Neural cell (in vitro differentiated cells): ENCODE results near the gene UBAC2.

Experiments
- EP300 ChIP-seq: fragments of 450-650 bp; conservative IDR thresholded peaks from 2 replicates; pipeline ENCODE4 v1.6.1; 2014; ENCODE audit warnings: antibody characterized with exemption, mild to moderate bottlenecking, moderate library complexity; ENCODE audit not compliant: poor library complexity, severe bottlenecking
- EZH2 ChIP-seq: fragments of 200-600, 300-800 bp; shearing (Covaris generic), sonication (generic); IDR thresholded peaks from 2 replicates; pipeline ENCODE4 v1.6.1; 2014; ENCODE audit warnings: antibody characterized with exemption, low read length, borderline replicate concordance, mild to moderate bottlenecking; ENCODE audit not compliant: insufficient read depth, poor library complexity, severe bottlenecking
- MXI1 ChIP-seq: fragments of 450-650 bp; conservative IDR thresholded peaks from 2 replicates; pipeline ENCODE4 v1.6.1; 2014; ENCODE audit warnings: antibody characterized with exemption, mild to moderate bottlenecking; ENCODE audit not compliant: poor library complexity, severe bottlenecking
- POLR2AphosphoS5 ChIP-seq: IDR thresholded peaks from 2 replicates; pipeline ENCODE4 v1.6.1; 2012
- RAD21 ChIP-seq: fragments of 450-650 bp; conservative IDR thresholded peaks from 2 replicates; pipeline ENCODE4 v1.6.1; 2014; ENCODE audit warnings: antibody characterized with exemption, mild to moderate bottlenecking, moderate library complexity
- SMC3 ChIP-seq: fragments of 450-650 bp; conservative IDR thresholded peaks from 2 replicates; pipeline ENCODE4 v1.6.1; 2014; ENCODE audit warnings: antibody characterized with exemption, mild to moderate bottlenecking, moderate library complexity; ENCODE audit not compliant: poor library complexity
- TAF1 ChIP-seq: IDR thresholded peaks from 2 replicates; pipeline ENCODE4 v1.6.1; 2012; ENCODE audit warnings: low read depth
- TF ChIP-seq, protein P1 (sequence below): fragments of 450-650 bp; IDR thresholded peaks from 2 replicates; pipeline ENCODE4 v1.5.1; 2014; ENCODE audit warnings: antibody characterized with exemption, mild to moderate bottlenecking, moderate library complexity; ENCODE audit not compliant: poor library complexity, severe bottlenecking
- TF ChIP-seq, protein P2 (sequence below): IDR thresholded peaks from 2 replicates; pipeline ENCODE4 v1.6.1; 2012; ENCODE audit warnings: borderline replicate concordance

DNA sequence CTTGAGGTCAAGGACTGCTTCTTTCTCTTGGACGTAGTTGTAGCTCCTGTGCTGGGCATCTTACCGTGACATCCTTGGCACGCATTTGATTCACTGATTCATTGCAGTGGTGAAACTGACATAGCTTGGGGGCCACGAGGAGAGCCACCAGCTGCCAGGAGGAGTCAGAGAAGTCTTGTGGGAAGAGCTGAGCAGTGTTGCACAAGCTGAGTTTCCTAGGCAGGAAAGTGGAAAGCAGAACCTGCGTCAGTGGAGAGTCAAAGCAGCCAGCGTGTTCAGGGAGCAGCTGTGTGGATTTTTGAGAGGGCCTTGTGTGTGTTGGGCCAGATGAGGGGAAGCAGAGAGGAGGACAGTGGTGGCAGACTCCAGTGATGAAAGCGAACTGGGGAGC lies 111.8 kb downstream of the UBAC2 start:
- no peak for TF ChIP-seq POLR2AphosphoS5
- TF ChIP-seq, protein P1, sequence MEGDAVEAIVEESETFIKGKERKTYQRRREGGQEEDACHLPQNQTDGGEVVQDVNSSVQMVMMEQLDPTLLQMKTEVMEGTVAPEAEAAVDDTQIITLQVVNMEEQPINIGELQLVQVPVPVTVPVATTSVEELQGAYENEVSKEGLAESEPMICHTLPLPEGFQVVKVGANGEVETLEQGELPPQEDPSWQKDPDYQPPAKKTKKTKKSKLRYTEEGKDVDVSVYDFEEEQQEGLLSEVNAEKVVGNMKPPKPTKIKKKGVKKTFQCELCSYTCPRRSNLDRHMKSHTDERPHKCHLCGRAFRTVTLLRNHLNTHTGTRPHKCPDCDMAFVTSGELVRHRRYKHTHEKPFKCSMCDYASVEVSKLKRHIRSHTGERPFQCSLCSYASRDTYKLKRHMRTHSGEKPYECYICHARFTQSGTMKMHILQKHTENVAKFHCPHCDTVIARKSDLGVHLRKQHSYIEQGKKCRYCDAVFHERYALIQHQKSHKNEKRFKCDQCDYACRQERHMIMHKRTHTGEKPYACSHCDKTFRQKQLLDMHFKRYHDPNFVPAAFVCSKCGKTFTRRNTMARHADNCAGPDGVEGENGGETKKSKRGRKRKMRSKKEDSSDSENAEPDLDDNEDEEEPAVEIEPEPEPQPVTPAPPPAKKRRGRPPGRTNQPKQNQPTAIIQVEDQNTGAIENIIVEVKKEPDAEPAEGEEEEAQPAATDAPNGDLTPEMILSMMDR = no peak
- no peak for TF ChIP-seq EZH2
- TF ChIP-seq, protein P2, sequence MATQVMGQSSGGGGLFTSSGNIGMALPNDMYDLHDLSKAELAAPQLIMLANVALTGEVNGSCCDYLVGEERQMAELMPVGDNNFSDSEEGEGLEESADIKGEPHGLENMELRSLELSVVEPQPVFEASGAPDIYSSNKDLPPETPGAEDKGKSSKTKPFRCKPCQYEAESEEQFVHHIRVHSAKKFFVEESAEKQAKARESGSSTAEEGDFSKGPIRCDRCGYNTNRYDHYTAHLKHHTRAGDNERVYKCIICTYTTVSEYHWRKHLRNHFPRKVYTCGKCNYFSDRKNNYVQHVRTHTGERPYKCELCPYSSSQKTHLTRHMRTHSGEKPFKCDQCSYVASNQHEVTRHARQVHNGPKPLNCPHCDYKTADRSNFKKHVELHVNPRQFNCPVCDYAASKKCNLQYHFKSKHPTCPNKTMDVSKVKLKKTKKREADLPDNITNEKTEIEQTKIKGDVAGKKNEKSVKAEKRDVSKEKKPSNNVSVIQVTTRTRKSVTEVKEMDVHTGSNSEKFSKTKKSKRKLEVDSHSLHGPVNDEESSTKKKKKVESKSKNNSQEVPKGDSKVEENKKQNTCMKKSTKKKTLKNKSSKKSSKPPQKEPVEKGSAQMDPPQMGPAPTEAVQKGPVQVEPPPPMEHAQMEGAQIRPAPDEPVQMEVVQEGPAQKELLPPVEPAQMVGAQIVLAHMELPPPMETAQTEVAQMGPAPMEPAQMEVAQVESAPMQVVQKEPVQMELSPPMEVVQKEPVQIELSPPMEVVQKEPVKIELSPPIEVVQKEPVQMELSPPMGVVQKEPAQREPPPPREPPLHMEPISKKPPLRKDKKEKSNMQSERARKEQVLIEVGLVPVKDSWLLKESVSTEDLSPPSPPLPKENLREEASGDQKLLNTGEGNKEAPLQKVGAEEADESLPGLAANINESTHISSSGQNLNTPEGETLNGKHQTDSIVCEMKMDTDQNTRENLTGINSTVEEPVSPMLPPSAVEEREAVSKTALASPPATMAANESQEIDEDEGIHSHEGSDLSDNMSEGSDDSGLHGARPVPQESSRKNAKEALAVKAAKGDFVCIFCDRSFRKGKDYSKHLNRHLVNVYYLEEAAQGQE = no peak
- TF ChIP-seq TAF1 = no peak
- no peak for TF ChIP-seq RAD21
- TF ChIP-seq SMC3 = no peak
- TF ChIP-seq EP300 = no peak
- no peak for TF ChIP-seq MXI1
